Suprapubic skin (tissue), 4 donors: ENCODE data around the gene ZNF823. TPM values are rescaled to one million over a fixed set of nuclear protein-coding genes. Genes with fewer than 3 reads are reported as not detected.
A peak's percentile ranks its signal among the peaks of the same experiment; 100 is the strongest.

Experiments used
- DNase-seq, 2 donors: peaks; one replicate each; pipeline ENCODE4 v3.0.0-alpha.2; 2019; ENCODE audit warnings: low spot score in 2 of 2
- H3K27ac ChIP-seq: fragments of 200-600 bp; sonication (generic); one replicate; pipeline ENCODE4 v1.5.1; 2019
- H3K27me3 ChIP-seq: fragments of 200-600 bp; sonication (generic); one replicate; pipeline ENCODE4 v1.5.1; 2019
- H3K36me3 ChIP-seq: fragments of 200-600 bp; sonication (generic); one replicate; pipeline ENCODE4 v1.5.1; 2019
- H3K4me1 ChIP-seq: fragments of 200-600 bp; sonication (generic); one replicate; pipeline ENCODE4 v1.5.1; 2019
- H3K4me3 ChIP-seq: fragments of 200-600 bp; sonication (generic); one replicate; pipeline ENCODE4 v1.5.1; 2019; ENCODE audit warnings: mild to moderate bottlenecking
- H3K9me3 ChIP-seq: fragments of 200-600 bp; sonication (generic); one replicate; pipeline ENCODE4 v1.5.1; 2019
- EP300 ChIP-seq: sonication (generic); formaldehyde crosslinking; IDR thresholded peaks from one replicate; pipeline ENCODE4 v1.6.1; 2017; ENCODE audit warnings: antibody characterized with exemption
- POLR2A ChIP-seq, 2 donors: fragments of 450-650 bp; IDR thresholded peaks; one replicate each; pipeline ENCODE4 v1.6.1; 2017; ENCODE audit warnings: antibody characterized with exemption in 2 of 2, mild to moderate bottlenecking in 2 of 2, moderate library complexity in 2 of 2
- POLR2AphosphoS5 ChIP-seq, 3 donors: sonication (generic); formaldehyde crosslinking; IDR thresholded peaks; one replicate each; pipeline ENCODE4 v1.6.1; 2017; ENCODE audit warnings: antibody characterized with exemption in 3 of 3
- WGBS: methylation state at CpG from one replicate; pipeline ENCODE4 v1.1.5; 2018; 5-methylcytosine and 5-hydroxymethylcytosine counted together
- total RNA-seq, 4 donors: library from RNA; depleted of rRNA; stranded (reverse); fragments of >200 nt; gene quantifications; one replicate each; pipeline ENCODE4 v1.1.0, GENCODE V29; 2016
- TF ChIP-seq, protein P1 (sequence below), 2 donors: fragments of 200-600 bp in 1 of 2; fragments of 450-650 bp in 1 of 2; sonication (generic) in 1 of 2; IDR thresholded peaks; one replicate each; pipeline ENCODE4 v1.5.1; 2016 to 2019; ENCODE audit warnings: antibody characterized with exemption in 2 of 2, mild to moderate bottlenecking in 1 of 2, moderate library complexity in 1 of 2

The ZNF823 gene
- total RNA-seq, 4 donors from 2014 or later = 6.8 to 12.3 (median 10.1) TPM

DNA sequence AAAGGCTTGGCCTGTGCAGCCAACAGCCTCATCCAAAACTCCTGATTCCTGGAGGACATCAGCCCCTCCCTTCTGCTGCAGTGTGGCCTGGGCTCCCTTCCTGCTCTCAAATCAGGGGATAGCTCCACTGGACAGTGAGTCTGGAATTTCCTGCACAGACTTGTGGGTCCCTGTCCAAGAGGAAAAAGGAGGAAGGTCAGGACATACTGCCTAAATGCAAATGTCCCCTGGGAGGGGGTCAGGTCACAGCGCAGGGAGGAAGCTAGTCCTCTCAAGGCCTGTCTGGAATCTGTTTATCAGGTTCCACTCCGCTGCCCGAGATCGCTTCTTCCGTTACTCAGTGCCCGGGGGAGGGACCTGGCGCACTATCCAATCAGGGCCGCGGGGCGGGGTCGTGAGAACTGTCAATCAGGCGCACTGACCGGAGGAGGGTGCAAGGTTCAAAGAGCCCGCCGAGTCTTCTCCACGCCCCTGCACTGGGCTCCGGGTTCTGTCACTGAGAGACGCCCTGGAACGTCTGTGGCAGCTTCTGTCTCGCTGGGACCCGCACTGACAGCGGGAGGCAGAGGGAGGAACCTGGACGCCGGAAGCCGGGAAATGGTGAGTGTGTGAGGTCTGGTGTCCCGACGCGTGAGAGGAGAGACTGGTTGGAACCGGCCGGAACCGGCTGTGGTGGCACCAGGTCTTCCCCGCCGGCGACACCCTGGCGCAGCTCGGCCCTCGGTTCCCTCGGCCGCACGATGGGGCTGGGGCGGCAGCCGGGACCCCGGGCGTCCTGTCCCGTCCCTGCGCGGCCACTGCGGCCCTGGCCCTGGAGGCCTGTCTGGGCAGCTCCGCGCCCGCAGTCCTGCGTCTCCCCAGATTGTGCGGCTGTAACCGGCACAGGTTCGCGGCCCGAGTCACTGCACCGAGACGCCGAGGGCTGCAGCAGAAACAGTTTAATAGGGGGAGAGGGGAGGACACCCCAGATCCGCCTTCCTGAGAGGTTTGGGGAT, 28.1 kb upstream of the ZNF823 start, which contains the start of gene ZNF441:
Gene ZNF441, plus strand, starts transcription at position 404 of the 995 bp plus-strand sequence. Its CDS starts 194 bp downstream, at position 598.
- Histone ChIP-seq H3K27me3 (no peaks in the 10 kb centered on the region), H3K4me3 (peak within 1 kb of the TSS; percentile 88), H3K9me3 (peaks cover 10% of the 10 kb centered on the region), H3K27ac (peak within 1 kb of the TSS; percentile 90), H3K4me1 (peaks cover 22% of the 10 kb centered on the region), H3K36me3 (no peaks in the 10 kb centered on the region)
- peak in 1 of 2 donors; percentile 29 for TF ChIP-seq POLR2A (IDR thresholded peaks at IDR 0.05)
- TF ChIP-seq POLR2AphosphoS5 (IDR thresholded peaks at IDR 0.05) = peak in 1 of 3 donors; percentile 64
- TF ChIP-seq EP300 = no peak
- peak; percentile 99 for DNase-seq
- WGBS = 0% methylated on average over 6 of the region's 61 CpGs

DNA sequence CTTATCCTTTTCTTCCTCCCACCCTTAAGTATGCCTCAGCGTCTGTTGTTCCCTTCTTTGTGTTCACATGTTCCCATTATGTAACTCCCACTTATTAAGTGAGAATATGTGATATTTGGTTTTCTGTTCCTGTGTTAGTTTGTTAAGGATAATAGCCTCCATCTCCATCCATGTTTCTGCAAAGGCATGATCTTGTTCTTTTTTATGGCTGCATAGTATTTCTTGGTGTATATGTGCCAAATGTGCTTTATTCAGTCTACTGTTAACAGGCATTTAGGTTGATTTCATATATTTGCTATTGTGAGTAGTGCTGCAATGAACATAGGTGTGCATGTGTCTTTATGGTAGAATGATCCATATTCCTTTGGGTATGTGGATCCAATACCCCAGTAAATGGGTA, 24.9 kb upstream of the ZNF823 start:
- no peaks in the 10 kb centered on the region for H3K27me3 ChIP-seq
- no peaks in the 10 kb centered on the region for H3K9me3 ChIP-seq
- DNase-seq = no peak
- H3K36me3 ChIP-seq = no peaks in the 10 kb centered on the region
- TF ChIP-seq, protein P1, sequence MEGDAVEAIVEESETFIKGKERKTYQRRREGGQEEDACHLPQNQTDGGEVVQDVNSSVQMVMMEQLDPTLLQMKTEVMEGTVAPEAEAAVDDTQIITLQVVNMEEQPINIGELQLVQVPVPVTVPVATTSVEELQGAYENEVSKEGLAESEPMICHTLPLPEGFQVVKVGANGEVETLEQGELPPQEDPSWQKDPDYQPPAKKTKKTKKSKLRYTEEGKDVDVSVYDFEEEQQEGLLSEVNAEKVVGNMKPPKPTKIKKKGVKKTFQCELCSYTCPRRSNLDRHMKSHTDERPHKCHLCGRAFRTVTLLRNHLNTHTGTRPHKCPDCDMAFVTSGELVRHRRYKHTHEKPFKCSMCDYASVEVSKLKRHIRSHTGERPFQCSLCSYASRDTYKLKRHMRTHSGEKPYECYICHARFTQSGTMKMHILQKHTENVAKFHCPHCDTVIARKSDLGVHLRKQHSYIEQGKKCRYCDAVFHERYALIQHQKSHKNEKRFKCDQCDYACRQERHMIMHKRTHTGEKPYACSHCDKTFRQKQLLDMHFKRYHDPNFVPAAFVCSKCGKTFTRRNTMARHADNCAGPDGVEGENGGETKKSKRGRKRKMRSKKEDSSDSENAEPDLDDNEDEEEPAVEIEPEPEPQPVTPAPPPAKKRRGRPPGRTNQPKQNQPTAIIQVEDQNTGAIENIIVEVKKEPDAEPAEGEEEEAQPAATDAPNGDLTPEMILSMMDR (IDR thresholded peaks at IDR 0.05) = no peak
- TF ChIP-seq EP300 (no peak), POLR2A (IDR thresholded peaks at IDR 0.05) (no peak), POLR2AphosphoS5 (IDR thresholded peaks at IDR 0.05) (no peak)
- no peak overlapping the region for H3K4me3 ChIP-seq
- no peak overlapping the region for H3K27ac ChIP-seq
- H3K4me1 ChIP-seq = peaks cover 20% of the 10 kb centered on the region
- 94% methylated on average over 1 of the region's 1 CpG for WGBS

DNA sequence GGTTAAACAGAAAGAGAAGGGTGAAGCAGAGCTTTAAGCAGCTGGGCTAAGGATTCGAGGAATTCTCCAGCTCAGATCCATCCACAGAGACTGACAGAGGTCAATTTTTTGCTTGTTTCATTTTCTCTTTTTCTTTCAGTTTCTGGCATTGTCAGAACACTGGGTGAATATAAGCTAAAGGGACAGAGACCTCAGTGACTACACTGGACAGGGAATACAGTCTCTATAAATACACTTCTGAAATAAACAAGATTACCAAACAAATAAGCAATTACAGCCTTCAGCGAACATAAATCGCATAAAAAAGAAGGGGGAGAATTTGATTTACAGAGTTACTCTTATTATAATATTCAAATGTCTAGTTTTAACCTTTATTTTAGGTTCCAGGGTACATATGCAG, 24.4 kb upstream of the ZNF823 start:
- Histone ChIP-seq H3K36me3 (no peaks in the 10 kb centered on the region), H3K4me1 (peaks cover 15% of the 10 kb centered on the region), H3K9me3 (no peaks in the 10 kb centered on the region), H3K27ac (no peak overlapping the region), H3K27me3 (no peaks in the 10 kb centered on the region), H3K4me3 (no peak overlapping the region)
- no peak for TF ChIP-seq POLR2AphosphoS5 (IDR thresholded peaks at IDR 0.05)
- TF ChIP-seq EP300 = no peak
- TF ChIP-seq, protein P1 (IDR thresholded peaks at IDR 0.05) = no peak
- 74% methylated on average over 3 of the region's 3 CpGs for WGBS
- no peak for DNase-seq

DNA sequence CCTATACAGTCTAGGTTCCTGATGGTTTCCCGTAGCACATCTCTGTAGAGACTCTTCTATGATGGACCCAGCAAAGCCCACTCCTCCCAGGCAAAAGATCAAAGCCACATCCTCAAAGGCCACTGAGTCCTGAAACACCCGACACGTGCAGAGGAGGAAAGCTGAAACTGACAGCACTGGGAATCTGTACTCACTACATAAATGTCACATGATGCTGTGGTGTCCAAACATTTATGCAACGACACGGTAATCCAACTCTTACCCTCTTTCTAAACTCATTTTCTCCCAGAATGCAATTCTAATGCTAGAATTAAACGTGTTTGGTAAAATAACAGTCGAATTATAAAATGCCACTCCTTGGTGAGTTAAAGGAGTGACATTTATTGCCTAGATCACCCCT, 21.1 kb upstream of the ZNF823 start:
- no peak for DNase-seq
- no peaks in the 10 kb centered on the region for H3K4me1 ChIP-seq
- no peak for TF ChIP-seq POLR2A (IDR thresholded peaks at IDR 0.05)
- TF ChIP-seq, protein P1 (IDR thresholded peaks at IDR 0.05) = no peak
- no peak for TF ChIP-seq POLR2AphosphoS5 (IDR thresholded peaks at IDR 0.05)
- no peak for TF ChIP-seq EP300
- H3K36me3 ChIP-seq = no peaks in the 10 kb centered on the region
- H3K4me3 ChIP-seq = no peak overlapping the region
- 73% methylated on average over 7 of the region's 7 CpGs for WGBS
- H3K27ac ChIP-seq = no peak overlapping the region
- H3K9me3 ChIP-seq = no peaks in the 10 kb centered on the region
- no peaks in the 10 kb centered on the region for H3K27me3 ChIP-seq

DNA sequence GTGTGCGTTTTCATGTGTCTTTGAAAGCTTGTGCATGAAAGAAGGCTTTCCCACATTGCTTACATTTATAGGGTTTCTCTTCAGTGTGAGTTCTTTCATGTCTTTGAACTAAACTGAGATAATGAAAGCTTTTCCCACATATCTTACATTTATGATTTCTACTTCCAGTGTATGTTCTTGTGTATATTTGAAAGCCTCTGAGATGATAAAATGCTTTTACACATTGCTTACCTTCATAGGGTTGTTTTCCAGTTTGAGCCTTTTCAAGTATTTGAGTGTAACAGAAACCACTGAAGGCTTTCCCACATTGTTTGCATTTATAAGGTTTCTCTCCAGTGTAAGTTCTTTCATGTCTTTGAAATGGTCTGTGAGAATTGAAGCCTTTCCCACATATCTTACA, 18.2 kb upstream of the ZNF823 start:
- no peaks in the 10 kb centered on the region for H3K27me3 ChIP-seq
- WGBS = 82% methylated on average over 1 of the region's 1 CpG
- TF ChIP-seq, protein P1 (IDR thresholded peaks at IDR 0.05) = no peak
- TF ChIP-seq POLR2AphosphoS5 (IDR thresholded peaks at IDR 0.05) = no peak
- TF ChIP-seq EP300 = no peak
- no peak for TF ChIP-seq POLR2A (IDR thresholded peaks at IDR 0.05)

More for the DNA sequence above, 18.2 kb upstream of the ZNF823 start:
- Histone ChIP-seq H3K4me3 (no peak overlapping the region), H3K36me3 (no peaks in the 10 kb centered on the region), H3K4me1 (no peaks in the 10 kb centered on the region), H3K9me3 (no peaks in the 10 kb centered on the region), H3K27ac (no peak overlapping the region)
- no peak for DNase-seq
